Measurements from ENCODE around the gene EYA2. TPM values are rescaled to one million over a fixed set of nuclear protein-coding genes. Genes with fewer than 3 reads are reported as not detected.

EYA2 gene
- total RNA-seq, 1 donor from 2014 or later: 9.0 TPM

DNA sequence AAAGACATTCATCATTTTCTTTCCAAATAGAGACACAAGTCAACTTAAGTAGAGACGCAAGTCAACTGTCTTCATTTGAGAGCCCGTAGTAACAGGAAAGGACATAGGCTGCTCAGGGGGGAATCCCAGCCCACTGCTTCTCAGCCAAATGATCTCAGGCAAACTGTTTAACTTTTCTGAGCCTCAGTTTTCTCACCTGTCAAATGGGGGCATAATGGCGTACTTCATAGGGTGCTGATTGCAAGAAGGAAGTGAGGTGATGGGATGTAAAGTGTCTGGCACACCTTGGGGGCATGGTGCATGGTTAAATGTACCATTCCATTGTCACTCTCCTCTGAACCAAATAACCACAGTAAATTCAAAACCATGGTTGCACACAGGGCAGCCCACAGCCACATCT lies 96.5 kb downstream of the EYA2 start:
- DNase-seq (ENCODE audit: low spot score in 2 of 2, unreplicated experiment in 2 of 2): no peak
- Mint-ChIP-seq H3K4me3 (no peak overlapping the region), H3K4me1 (peaks cover 17% of the 10 kb centered on the region), H3K36me3 (no peaks in the 10 kb centered on the region), H3K9me3 (no peaks in the 10 kb centered on the region), H3K27me3 (ENCODE audit: low read depth) (no peaks in the 10 kb centered on the region), H3K27ac (peak overlapping the region; percentile 24)
- TF ChIP-seq, protein P1, sequence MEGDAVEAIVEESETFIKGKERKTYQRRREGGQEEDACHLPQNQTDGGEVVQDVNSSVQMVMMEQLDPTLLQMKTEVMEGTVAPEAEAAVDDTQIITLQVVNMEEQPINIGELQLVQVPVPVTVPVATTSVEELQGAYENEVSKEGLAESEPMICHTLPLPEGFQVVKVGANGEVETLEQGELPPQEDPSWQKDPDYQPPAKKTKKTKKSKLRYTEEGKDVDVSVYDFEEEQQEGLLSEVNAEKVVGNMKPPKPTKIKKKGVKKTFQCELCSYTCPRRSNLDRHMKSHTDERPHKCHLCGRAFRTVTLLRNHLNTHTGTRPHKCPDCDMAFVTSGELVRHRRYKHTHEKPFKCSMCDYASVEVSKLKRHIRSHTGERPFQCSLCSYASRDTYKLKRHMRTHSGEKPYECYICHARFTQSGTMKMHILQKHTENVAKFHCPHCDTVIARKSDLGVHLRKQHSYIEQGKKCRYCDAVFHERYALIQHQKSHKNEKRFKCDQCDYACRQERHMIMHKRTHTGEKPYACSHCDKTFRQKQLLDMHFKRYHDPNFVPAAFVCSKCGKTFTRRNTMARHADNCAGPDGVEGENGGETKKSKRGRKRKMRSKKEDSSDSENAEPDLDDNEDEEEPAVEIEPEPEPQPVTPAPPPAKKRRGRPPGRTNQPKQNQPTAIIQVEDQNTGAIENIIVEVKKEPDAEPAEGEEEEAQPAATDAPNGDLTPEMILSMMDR (IDR thresholded peaks at IDR 0.05; ENCODE audit: unreplicated experiment): no peak

- no peak for DNase-seq (ENCODE audit: low spot score in 2 of 2, unreplicated experiment in 2 of 2)
- Mint-ChIP-seq H3K4me3 (no peak overlapping the region), H3K27ac (no peak overlapping the region), H3K9me3 (no peaks in the 10 kb centered on the region), H3K4me1 (peaks cover 19% of the 10 kb centered on the region), H3K27me3 (ENCODE audit: low read depth) (no peaks in the 10 kb centered on the region), H3K36me3 (no peaks in the 10 kb centered on the region)
- TF ChIP-seq, protein P1 (IDR thresholded peaks at IDR 0.05; ENCODE audit: unreplicated experiment): no peak
Measured at GRCh38 chr20:46991880-46992639, 97.4 kb downstream of the EYA2 start.

- no peak for DNase-seq (ENCODE audit: low spot score in 2 of 2, unreplicated experiment in 2 of 2)
- no peaks in the 10 kb centered on the region for H3K9me3 Mint-ChIP-seq
- no peaks in the 10 kb centered on the region for H3K27me3 Mint-ChIP-seq (ENCODE audit: low read depth)
- H3K36me3 Mint-ChIP-seq: no peaks in the 10 kb centered on the region
- no peak overlapping the region for H3K4me3 Mint-ChIP-seq
- peaks cover 19% of the 10 kb centered on the region for H3K4me1 Mint-ChIP-seq
- TF ChIP-seq, protein P1 (IDR thresholded peaks at IDR 0.05; ENCODE audit: unreplicated experiment): no peak
- no peak overlapping the region for H3K27ac Mint-ChIP-seq
Measured at GRCh38 chr20:46992640-46993035, 98.0 kb downstream of the EYA2 start.

DNA sequence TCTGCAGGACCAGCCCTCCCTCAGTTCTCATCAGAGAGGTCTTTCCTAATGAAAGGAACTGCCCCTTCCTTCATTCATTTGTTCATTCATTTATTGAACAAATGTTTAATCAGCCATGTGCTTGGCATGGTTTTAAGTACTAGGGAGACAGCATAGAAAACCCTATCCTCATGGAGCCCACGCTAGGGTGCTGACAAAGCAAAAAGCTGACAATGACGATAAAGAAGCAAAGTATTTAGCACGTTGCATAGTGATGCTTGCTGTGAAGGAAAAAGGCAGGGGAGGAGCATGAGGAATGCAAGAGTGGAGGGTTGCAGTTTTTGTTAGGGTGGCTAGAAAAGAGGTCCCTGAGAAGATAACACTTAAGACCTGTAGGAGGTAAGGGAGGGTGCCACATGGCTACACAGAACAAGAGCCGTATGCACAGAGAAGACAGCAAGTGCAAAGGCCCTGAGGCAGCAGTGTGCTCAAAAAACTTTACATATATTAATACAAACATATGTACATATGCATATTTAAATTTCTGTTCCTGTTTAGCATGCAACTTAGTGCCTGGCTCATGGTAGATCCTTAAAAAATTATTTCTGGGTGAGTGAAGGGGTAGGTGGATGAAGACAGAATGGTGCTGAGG lies 98.9 kb downstream of the EYA2 start:
- Mint-ChIP-seq H3K27ac (no peak overlapping the region), H3K27me3 (ENCODE audit: low read depth) (no peaks in the 10 kb centered on the region), H3K36me3 (no peaks in the 10 kb centered on the region), H3K9me3 (no peaks in the 10 kb centered on the region), H3K4me3 (no peak overlapping the region), H3K4me1 (peaks cover 23% of the 10 kb centered on the region)
- TF ChIP-seq, protein P1 (IDR thresholded peaks at IDR 0.05; ENCODE audit: unreplicated experiment): no peak
- no peak for DNase-seq (ENCODE audit: low spot score in 2 of 2, unreplicated experiment in 2 of 2)

DNA sequence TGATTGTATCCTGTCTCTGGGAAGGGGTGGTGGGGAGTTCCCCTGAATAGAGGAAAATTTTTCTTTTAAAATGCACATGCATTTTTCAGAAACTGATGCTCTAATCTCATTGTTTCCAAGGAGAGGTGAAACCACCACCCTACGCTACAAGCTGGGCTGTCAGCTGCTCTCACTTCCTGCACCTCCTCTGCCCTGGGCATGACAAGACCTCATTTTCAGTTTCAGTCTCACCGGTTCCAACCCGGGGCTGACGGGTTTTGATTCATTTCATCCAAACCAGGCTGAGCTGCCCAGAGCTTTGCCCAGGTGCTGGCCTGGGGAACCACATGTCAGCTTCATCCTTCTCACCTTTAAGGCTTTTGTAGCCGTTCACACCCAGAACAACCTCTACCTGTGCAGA lies 99.7 kb downstream of the EYA2 start:
- Mint-ChIP-seq H3K27me3 (ENCODE audit: low read depth) (no peaks in the 10 kb centered on the region), H3K27ac (peak overlapping the region; percentile 72), H3K4me3 (no peak overlapping the region), H3K36me3 (no peaks in the 10 kb centered on the region), H3K4me1 (peaks cover 26% of the 10 kb centered on the region), H3K9me3 (no peaks in the 10 kb centered on the region)
- no peak for DNase-seq (ENCODE audit: low spot score in 2 of 2, unreplicated experiment in 2 of 2)
- TF ChIP-seq, protein P1 (IDR thresholded peaks at IDR 0.05; ENCODE audit: unreplicated experiment): no peak
